IPS-NIHi11 (cell line): ENCODE results near the gene NEB.
"Not testable (repeated sequence)": the region's sequence is repeated elsewhere in the genome, so short reads cannot be mapped to it uniquely, and the experiment has no call there.

Source experiments
- DNase-seq: peaks from one replicate; pipeline ENCODE4 v3.0.0; 2012; ENCODE audit warnings: mixed read lengths, low spot score

NEB gene

GRCh38 chr2:151761193-151761592 lies 26.9 kb upstream of the NEB start:
- no peak for DNase-seq

DNA sequence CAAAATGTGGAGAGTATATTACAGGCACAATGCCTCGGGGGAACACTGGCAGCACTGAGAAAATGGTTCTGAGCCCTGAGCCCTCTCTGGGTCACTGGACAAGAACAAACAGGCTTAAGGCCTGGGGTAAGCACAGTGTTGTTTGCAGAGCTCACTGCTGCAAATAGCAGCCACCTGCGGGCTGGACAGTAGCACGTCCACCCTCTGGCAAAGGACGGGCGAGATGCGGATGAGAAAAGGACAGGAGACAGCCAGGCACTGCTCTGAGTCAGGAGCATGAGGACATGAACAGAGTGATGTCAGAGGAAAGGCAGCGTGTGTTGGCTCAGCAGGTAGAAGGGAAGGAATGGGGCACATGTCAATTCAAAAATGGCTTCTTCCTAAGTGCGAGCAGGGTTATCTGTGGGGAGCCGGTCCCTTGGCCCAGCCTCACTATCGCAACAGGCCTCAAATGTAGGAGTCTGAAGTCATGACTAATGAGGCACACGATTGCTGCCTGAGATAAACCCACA lies 25.9 kb upstream of the NEB start:
- DNase-seq = no peak

GRCh38 chr2:151758744-151759143 lies 24.5 kb upstream of the NEB start:
- no peak for DNase-seq

DNA sequence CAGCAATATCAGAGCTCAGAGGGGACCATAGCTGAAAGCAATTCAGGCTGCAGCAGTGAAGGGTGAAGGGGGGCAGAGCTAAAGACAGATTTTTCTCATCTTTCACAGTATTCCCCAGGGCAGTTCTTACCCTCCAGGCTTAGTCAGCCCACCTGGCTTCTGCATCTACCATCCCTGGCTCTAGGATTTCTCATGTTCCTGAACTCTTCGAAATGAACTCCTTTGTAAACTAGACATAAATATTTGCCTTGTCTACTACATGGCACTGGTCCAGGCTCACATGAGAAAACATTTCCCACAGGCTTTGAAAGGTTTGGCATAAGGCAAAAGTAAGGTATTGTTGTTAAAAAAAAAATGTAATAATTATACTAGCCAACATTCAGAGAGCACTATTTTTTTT lies 23.6 kb upstream of the NEB start:
- no peak for DNase-seq

- DNase-seq = no peak
These were observed 22.5 kb upstream of the NEB start for GRCh38 chr2:151756820-151757219.

GRCh38 chr2:151754253-151754897 lies 20.1 kb upstream of the NEB start:
- DNase-seq = no peak

- DNase-seq = no peak
These were observed 19.3 kb upstream of the NEB start for GRCh38 chr2:151753540-151753939.

DNA sequence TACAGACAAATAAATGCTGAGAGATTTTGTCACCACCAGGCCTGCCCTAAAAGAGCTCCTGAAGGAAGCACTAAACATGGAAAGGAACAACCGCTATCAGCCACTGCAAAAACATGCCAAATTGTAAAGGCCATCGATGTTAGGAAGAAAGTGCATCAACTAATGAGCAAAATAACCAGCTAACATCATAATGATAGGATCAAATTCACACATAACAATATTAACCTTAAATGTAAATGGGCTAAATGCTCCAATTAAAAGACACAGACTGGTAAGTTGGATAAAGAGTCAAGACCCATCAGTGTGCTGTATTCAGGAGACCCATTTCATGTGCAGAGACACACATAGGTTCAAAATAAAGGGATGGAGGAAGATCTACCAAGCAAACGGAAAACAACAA lies 11.0 kb upstream of the NEB start:
- DNase-seq = not testable (repeated sequence)

GRCh38 chr2:151730262-151730975 lies 3.9 kb downstream of the NEB start:
- no peak for DNase-seq

GRCh38 chr2:151729837-151730236 lies 4.4 kb downstream of the NEB start:
- DNase-seq = no peak

DNA sequence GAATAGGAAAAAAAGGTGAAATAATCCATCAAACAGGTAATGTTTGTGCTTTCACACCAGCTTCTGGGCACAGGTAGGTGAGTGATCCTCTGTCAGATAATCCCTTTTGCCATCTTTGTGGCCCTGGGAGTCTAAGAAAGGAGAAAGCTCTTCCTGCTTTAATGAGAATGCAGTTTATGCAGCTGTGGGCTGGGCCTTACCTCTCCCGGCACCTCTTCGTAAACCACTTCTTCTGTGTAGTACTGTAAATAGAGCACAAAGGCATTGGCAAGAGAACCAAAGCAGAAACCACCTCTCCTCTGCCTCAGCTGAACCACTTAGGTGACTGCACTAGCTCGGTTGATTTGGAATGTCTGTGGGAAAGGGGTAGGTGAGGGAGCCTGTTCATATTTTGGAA lies 4.9 kb downstream of the NEB start:
- DNase-seq = no peak

DNA sequence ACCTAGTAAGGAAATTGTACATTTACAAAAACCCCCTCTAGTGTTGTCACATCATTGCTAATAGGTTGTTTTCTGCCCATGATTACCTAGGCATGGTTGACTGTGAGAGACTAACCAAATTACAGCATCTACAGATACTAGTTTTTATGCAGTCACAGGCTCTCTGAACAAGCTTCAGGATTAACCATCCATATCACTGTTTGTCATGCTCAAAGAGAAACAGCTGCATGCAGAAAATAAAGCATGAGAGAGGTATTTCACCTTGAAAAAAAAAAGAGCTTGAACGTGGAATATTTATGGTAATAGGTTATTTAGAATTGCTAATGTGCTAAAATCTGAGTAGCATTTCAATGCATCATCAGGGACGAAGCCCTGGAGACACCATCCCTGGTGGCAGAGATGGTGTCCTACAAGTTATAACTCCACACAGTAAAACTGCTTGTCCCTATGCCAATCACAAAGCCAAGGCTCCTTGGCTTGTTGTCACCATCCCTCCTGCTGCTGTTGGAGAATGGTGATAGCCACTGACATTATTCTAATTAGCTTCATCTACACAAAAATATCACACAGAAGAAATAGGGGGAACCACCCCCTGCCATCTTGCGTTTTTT lies 5.4 kb downstream of the NEB start:
- DNase-seq = peak; percentile 25

GRCh38 chr2:151727593-151728552 lies 6.4 kb downstream of the NEB start:
- no peak for DNase-seq

DNA sequence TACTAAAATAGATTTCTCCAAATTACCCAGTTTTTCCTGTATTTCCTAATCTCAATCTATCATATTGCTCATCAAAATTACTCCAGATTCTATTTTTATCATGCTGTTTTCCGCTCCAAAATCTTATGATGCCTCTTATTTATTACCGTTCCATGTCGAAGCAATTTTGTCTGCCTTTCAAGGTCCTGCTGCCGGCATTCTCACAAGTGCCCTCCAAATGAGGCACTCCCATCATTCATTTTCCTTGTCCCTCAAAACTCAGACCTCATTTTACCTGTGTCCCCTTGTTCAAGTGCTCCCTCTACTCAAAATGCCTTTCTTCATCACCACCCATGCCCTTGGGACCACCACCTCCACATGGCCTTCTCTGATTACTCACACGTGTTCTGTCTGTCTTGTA lies 13.1 kb downstream of the NEB start:
- no peak for DNase-seq

- DNase-seq = no peak
These were observed 13.8 kb downstream of the NEB start for GRCh38 chr2:151720521-151720920.

- no peak for DNase-seq
These were observed 15.5 kb downstream of the NEB start for GRCh38 chr2:151718796-151719195.

DNA sequence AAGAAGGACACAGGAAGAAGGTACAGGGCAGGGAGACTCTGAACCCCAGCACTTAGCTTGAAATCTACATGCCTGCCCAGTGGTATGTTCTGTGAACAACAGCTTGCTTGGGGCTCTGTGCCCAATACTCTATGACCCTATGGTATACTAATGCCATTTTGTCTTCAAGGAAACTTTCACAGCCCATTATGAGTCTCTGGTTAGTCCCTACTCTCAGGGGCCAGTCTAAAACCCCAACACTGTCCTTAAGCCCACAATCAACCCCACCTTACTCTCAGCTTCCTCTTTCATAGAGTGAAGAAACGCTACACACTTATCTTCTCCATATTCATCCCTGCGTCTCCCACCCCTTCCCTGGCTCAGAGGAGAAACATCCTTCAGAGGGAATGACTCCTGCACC lies 16.0 kb downstream of the NEB start:
- no peak for DNase-seq

DNA sequence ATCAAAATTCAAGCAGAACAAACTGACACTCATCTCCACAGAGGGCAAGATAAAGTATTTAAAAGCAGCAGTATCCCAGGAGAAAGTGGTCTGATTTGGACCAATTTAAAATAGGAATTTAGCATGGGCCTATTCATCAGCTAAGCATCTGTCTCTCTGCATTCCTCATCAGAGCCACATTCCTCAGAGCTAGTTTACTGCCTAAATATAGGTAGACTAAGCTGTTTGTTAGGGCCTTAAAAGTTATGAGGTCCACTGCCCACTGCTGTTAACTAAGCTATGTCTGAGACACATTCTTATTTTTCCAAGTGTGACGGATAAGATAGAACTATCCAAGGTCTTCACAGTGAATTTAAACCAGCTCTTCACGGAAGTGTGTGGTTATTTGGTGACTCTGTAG lies 17.6 kb downstream of the NEB start:
- no peak for DNase-seq

- no peak for DNase-seq
These were observed 20.9 kb downstream of the NEB start for GRCh38 chr2:151713291-151713903.

GRCh38 chr2:151711025-151711424 lies 23.3 kb downstream of the NEB start:
- DNase-seq = no peak

- DNase-seq = no peak
These were observed 25.5 kb downstream of the NEB start for GRCh38 chr2:151708788-151709187.

DNA sequence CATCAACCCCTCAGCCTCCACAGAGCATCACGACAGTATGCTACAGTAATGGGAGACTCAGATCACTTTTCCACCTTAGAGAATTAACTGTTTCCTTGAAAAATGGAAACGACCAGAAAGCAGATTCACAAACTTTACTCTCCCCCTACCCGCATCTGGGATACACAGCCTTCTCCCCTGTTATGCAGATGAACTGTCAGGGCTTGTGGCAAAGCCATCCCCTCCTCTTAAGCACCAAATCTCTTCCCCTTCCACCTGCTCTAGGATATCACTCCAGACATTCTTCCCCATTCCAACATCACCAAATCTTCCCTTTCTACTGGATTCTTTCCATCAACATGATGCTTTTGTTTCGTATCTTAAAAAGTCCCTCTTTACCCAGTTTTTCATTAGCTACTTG lies 26.4 kb downstream of the NEB start:
- no peak for DNase-seq
